Measurements from ENCODE around the gene ALOX15.
A peak's percentile ranks its signal among the peaks of the same experiment; 100 is the strongest.
"Not testable (repeated sequence)": the region's sequence is repeated elsewhere in the genome, so short reads cannot be mapped to it uniquely, and the experiment has no call there.

The ALOX15 gene, protein sequence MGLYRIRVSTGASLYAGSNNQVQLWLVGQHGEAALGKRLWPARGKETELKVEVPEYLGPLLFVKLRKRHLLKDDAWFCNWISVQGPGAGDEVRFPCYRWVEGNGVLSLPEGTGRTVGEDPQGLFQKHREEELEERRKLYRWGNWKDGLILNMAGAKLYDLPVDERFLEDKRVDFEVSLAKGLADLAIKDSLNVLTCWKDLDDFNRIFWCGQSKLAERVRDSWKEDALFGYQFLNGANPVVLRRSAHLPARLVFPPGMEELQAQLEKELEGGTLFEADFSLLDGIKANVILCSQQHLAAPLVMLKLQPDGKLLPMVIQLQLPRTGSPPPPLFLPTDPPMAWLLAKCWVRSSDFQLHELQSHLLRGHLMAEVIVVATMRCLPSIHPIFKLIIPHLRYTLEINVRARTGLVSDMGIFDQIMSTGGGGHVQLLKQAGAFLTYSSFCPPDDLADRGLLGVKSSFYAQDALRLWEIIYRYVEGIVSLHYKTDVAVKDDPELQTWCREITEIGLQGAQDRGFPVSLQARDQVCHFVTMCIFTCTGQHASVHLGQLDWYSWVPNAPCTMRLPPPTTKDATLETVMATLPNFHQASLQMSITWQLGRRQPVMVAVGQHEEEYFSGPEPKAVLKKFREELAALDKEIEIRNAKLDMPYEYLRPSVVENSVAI

DNA sequence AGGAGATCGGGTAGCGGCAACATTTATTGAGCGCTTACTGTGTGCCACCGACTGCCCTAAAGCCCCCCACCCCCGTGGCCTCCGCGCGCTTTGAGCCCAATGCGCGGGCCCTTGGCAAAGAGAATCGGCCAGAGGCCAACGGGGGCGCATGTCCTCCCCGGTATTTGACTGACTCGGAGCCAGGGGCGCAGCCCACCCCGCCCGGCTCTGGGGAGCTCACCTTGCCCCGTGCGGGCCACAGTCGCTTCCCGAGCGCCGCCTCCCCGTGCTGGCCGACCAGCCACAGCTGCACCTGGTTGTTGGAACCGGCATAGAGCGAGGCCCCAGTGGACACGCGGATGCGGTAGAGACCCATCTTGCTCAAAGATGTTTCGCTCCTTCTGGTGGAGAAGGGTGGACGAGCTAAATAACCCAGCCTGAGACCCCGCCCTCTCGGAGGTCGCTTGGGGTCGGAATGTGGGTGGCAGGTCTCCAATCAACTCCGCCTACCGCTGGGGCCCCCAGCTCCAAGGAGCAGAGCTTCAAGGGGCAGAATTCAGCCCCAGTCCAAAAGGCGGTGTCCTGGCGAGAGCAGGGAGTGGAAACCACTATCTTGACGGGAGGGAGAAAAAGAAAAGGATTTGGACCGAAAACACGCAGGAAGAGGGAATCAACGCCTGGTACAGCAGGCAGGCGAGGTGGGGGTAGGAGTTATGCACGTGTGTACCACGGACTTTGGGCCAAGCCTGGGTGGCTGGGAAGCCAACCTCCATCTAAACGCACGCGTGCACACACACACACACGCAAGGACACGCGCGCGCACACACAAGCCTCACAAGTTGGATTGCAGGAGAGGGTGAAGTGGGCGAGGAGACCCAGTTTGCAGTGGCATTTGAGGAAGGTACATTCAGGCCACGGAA is at the start of gene ALOX15:
Gene ALOX15 (minus strand): TSS at position 382 of the 899 bp plus-strand sequence. CDS start 27 bp downstream, at position 355.
- no peak for DNase-seq

DNA sequence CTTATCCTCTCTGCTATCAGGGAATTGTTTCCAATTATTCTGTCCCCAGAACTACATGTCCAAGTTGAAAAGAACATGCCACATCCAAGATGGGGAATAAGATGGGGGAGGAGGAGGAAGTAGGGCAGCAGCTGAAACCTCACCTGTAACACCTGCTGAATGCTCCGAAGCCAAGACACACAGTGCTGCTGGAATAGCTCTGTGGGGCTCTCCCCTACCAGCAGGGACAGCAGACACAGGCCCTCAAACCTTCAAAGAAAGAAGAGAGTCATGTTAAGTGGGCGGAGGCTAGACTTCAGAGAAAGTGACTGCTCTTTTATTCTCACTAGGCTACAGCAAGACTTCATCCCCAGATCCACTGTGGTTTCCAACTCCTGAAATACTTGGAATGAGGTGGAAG is 49.3 kb upstream of the ALOX15 start:
- DNase-seq = no peak

DNA sequence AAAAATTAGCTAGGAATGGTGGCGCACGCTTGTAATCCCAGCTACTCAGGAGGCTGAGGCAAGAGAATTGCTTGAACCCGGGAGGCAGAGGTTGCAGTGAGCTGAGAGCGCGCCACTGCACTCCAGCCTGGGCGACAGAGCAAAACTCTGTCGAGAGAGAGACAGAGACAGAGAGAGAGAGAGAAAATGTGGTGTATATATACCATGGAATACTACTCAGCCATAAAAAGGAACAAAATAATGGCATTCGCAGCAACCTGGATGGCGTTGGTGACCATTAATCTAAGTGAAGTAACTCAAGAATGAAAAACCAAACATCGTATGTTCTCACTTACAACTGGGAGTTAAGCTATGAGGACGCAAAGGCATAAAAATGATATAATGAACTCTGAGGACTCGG is 48.4 kb upstream of the ALOX15 start:
- DNase-seq = not testable (repeated sequence)

DNA sequence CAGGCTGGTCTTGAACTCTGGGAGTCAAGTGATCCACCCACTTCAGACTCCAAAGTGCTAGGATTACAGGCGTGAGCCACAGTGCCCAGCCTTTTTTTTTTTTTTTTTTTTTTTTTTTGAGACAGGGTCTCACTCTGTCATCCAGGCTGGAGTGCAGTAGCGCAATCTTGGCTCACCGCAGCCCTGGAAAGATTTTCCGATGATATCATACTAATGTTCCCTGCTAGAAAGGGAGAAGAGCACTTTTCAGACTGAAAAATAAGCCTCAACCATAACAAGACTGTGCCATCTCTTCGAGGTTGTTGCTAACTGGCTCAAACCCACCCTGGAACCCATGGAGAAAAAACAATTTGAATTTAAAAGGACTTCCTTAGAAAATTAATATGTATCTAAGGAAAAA is 42.3 kb upstream of the ALOX15 start:
- DNase-seq = not testable (repeated sequence)

DNA sequence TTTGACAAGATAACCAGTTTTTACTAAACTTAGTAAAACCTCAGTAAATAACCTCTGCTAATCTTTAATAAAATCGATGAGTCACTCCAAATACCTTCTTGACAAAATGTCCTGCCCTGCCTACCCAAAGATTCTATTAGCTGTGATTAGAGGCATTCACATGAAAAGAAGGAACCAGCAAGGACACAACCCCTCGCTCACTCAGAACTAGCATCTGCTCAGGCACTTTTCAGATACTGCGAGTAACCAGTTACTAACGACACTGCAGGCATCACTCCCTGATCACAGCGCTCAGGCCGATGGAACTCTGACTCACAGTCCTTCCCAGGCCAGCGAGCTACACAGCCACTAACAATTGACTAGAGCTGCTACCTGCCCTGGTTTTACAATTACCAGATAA is 38.2 kb upstream of the ALOX15 start:
- no peak for DNase-seq

DNA sequence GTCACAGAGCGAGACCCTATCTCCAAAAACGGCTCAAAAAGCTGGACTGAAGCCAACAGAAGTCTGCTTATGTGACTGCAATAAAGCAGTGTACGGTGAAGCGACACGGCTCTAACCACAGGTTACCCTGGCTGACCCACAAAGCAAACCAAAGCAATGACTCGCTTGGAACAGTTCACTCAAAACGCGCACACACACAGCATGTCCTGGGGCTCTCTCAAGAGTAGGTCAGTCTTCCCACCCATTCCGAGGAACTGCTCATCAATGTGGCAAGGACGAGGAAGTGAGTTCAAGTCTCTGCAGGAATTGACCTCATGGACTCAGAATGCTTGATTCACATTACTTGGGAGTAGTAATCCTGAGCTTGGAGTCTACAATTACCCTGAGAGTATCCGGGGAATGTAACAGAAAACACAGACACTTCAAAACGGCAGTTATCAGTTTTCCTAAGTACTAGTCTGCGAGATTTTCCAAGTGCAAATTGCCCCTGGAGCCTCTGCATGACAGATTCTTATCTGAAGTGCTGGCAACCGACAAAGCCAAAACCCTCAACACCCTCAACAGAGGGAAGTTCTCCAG is 37.1 kb upstream of the ALOX15 start:
- no peak for DNase-seq

DNA sequence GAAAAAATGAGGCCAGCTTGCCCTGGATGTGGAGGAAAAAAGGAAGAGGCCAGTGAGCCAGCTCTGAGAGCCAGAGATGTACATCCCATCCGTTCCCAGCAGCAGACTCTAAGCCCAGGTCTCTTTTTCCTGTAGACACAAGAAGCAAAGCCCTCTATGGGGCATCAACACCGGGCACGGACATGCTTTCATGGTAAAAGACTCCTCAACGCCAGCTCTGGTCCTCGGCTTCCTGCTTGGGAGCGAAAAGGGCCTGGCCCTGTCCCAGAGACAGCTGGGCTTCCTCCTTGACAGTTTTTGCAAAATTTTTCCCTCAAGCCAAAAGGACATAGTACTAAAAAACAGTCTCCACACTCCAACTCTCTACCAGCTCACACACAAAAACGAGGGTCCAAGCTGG is 35.3 kb upstream of the ALOX15 start:
- no peak for DNase-seq

DNA sequence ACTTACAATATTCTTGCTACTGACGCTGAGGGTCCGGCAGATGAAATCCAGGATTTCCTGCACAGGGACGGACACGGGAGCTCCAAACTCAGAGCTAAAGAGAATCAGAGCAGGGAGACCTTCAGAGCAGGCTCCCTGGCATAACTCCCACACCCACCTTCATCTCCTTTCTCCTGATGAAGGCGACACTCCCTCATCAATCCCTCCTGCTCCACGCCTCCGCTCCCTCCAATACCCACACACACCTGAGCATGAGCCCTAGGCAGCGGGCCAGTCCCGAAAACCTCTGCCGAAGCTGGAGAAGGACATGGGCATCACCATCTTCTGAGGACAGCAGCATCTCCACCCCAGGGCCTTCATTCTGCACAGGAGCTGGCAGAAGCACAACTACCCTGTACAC is 34.3 kb upstream of the ALOX15 start:
- no peak for DNase-seq

DNA sequence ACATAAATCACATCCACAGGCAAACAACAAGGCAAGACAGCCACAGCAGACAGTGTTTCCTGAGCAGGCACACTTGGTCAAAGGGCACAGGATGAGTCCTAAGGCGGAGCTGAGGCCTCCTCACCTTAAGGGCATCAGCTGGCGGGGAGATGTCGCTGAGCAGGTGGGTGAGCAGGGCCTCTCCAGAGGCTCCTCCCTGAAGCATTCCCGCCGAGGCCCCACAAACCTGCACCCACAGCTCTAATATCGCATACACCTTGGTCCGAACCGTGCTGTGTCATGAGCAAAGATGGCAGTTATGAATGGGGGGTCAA is 33.2 kb upstream of the ALOX15 start:
- no peak for DNase-seq

DNA sequence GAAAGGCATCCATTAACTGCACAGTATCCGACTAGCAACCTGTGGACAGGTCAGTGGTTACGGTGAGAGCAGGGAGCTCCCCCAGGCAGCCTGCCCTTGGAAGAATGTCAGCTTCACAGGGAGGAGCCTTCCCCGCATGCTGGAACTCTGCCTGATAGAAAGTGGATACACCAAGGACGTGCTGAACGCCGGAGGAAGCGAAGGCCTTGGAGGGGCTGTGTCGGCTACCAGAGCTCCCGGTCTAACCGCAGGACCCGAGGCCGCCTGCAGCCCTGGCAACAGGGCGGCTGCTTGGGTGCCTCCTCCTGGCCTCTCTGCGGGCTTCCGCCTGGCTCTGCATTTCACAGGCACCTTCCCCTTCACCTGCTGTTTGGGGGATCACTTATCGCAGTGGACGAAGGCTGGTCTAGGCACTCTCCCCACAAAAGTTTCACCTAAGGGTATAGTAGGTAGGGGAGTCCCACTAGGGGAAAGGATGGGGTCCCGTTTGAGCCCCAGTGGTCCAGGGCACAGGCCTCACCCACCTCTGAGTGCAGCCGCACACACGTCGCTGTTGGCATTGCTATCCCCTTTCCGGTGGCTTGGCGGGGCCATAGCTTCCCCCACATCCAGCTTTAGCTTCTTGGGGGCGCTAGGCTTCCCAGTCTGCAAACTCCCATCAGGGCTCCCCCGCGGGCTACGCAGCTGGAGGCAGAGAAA is 32.7 kb upstream of the ALOX15 start:
- DNase-seq = no peak

DNA sequence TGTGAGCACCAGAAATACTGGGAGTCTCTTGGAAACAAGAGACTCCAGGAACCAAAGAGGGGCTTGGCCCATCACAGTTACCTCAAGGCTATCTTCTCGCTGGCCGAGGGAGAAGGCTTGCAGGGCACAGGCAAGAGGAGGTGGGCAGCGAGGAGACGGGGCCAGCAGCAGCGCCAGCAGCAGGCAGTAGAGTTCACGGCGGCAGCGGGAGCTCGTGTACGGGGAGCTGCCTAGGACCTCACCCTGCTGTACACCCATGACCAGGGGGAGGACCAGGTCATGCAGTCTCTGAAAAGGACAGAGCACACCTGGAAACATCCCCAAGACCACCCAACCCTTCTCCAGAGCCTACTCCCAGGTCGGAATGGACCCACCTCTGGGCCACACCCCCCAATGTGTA is 31.7 kb upstream of the ALOX15 start:
- DNase-seq = no peak

DNA sequence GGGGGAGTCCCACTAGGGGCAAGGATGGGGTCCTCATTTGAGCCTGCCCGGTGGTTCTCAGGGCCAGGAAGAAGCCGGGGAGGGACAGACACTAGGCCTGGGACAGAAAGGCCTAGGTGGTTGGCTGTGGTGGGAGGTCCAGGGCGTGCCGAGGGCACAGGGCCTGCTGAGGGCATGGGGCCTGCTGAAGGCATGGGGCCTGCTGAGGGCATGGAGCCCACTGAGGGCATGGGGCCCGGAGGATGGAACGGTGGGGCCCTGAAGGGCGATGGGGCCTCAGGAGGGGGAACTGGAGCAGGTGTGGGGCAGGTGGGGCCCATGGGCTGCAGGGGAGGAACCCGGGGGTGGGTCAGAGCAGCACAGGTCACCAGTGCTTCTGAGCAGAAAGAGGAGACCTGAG is 31.3 kb upstream of the ALOX15 start:
- DNase-seq = no peak

DNA sequence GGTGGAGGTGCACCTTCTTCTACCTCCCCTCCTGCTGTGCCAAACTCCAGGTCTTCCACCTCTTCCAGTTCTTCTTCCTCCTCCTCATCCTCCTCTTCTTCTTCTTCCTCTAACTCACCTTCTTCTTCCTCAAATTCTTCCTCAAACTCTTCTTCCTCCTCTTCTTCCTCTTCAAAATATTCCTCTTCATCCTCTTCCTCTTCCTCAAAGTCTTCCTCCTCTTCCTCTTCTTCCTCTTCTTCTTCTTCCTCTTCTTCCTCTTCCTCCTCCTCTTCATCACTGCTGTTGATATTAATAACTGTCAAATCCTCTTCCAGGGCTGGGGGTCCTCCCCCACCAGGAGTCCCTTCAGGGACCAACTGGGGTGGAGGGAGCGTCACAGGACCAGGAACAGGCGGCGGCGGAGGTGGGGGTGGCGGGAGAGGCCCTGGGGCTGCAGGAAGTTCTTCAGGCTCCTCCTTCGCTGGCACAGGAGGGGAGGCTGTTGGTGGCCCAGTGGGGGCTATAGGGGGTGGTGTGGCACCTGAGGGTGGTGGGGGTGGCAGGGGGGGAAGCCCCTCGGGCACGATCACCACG is 30.7 kb upstream of the ALOX15 start:
- DNase-seq = no peak

DNA sequence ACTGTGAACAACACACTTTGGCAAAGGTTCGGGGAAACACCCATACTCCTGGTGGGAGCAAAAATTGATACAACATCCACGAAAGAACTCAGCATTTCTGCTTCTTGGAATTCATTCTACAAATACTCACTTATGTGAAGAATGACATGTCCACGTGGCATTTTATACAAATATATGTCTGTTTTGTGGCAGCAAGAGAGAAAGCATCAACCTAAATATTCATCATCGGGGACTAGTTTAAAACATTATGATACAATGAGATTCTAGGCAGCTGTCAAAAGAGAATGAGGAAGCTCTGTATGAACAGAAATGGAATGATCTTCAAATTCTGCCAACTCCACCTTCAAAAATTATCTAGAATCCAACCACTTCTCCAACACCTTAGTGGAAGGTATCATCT is 25.7 kb upstream of the ALOX15 start:
- no peak for DNase-seq

DNA sequence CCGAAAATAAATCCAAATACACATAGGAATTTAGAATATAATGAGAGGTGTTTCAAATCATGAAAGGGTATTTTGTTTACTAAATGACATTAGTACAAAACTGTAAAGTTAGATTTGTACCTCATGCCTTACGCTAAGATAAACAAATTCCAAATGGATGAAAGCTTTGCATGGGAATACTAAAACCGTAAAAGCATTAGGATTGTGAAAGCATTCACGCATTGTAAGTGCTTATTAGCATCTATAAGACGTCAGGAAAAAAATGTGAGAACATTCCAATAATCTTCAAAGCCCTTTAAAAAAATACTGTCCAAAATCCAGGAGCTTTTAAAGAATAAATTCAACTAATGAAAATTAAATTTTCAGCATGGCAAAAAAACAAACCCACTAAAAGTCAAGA is 24.8 kb upstream of the ALOX15 start:
- no peak for DNase-seq

DNA sequence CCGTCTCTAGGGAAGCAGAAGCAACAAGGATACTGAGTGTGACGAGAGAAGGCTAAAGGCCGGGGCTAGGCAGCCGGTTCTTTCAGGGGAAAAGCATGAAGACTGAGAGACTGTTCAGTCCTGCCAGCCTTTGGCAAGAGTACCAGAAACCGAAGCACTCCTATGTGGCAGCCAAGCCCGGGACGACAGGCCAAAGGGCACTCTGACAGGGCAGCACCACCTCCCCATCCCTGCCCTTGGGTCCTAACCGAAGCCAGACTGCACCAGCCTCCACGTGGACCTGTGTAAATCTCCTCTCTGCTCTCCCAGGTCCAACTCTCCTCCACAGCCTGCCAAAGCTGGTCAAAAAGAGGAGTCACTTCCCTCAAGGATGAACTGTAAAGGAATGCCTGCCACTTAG is 23.5 kb upstream of the ALOX15 start:
- DNase-seq = no peak

DNA sequence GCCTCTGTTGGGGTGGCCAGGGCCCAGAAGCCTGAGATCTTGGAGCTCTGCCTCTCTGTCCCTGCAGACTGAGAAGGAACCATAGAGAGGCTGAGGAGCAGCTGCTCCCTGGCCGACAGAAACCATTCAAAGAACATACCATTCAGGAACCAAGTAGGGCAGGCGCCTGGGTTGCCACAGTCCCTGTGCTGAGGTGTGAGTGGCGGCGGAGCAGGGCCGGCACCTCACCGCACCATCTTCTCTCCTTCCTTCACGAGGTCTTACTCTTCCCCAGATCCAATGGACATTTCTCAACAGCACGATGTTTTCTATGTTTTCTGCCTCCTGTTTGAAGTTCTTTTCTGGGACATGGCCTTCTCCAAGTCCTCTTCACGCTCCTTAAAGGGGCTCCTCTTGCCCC is 22.8 kb upstream of the ALOX15 start:
- DNase-seq = no peak

DNA sequence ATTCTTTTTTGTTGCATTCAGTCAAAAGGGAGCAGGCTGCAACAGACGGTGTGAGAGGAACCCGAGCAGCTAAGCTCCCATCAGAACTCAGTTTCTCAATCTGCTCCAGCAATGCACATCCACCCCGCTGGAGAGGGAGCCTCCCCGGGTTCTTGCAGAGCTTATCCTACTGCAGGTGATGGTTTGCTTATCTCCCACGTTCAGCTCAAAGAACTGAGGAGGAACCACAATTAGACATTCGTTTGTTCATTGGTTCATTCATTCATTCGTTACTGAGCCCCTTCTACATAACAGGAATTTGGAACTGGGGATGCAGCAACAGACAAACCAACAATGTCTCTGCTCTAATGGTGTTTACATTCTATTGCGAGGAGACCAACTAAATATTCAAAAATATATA is 22.2 kb upstream of the ALOX15 start:
- DNase-seq = no peak

DNA sequence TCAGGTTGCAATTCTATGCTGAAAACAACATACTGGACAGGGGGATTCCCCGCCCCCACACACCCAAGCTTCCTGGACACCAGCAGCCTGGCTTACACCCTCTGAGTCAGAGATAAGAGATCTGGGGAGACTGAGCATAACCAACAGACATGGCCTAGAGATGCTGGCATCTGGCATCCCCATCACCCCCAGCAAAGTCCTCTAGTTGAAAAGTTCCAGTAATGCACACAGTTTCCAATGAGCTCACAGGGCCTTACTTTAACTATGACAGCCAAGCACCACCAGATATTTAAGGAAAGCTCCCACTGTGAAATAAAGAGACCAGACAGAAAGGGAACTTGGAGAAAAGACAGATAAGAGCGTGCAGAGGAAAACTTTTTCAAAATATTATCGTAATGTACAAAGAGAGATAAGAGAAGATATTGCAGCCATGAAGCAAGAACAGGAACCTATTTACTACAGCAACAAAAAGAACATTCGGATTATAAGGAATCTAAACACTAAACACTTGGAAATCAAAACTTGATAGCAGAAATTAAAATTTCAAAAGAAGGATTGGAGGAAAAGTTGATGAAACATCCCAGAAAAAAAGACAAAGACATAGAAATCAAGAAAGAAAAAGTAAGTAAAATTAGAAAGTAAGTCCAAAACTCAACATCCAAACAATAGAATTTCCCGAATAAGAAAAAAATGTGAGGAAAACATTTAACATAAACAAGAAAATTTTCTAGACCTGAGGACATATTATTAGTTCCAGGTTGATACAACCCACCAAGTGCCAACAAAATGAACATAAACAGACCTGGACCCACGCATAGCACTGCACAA is 17.2 kb upstream of the ALOX15 start:
- peak; percentile 36 for DNase-seq

DNA sequence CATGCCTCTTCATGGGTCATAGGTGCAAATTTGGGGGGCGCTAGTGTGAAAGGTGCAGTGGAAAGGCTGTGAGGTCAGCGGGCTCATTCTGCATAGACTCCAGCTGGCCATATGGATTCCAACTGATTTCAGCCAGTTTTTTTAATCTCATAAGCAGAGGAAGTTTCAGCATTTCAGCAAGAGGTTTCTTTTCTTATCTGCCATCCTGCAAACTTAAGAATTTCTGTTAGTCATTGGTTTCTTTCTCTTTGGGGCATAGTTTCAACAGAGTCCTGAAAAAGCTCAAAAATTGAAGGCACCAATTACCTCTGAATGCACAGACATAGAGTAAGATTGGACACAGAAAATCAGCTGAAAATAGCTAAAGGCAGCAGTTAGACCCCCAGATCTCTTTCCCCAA is 16.2 kb upstream of the ALOX15 start:
- DNase-seq = no peak

DNA sequence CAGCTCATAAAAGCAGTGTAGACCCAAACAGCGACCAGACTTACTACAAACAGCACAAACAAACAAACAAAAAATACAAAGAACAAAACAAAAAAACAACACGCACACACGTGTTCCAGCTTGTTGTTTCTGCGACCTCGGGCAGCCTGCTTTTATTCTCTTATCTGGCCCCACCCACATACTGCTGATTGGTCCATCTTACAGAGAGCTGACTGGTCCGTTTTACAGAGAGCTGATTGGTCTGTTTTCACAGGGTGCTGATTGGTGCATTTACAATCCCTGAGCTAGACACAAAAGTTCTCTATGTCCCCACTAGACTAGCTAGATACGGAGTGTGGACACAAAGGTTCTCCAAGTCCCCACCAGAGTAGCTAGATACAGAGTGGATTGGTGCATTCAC is 14.5 kb upstream of the ALOX15 start:
- DNase-seq = not testable (repeated sequence)

Data from stimulated activated CD4-positive, alpha-beta T cell treated with anti-CD3 and anti-CD28 coated beads, Interleukin-4, amount 100 ng/mL, for 1 hour (primary cell).